Measurements from ENCODE around the gene TPM3. TPM values are rescaled to one million over a fixed set of nuclear protein-coding genes. Genes with fewer than 3 reads are reported as not detected.

TPM3 gene
- total RNA-seq, 1 experiment from 2014 or later, result 681 TPM

DNA sequence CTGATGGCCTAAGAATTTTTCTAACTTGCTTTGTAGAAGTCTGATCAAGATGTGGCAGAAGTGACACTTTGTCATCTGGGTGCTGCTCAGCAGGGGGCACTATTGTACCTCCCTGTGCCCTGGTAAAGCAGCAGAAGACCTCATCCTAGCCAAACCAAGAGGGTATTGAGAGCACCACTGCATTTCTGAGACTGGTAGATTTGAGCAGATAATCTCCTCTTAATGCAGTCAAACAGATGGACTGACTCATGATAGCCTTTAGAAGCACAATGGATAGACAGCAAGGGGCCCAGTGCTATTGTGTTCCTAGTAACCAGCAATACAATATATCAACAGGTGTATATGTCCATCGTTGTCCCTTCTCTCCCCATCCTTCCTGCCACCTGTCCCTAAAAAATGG lies 5.7 kb downstream of the TPM3 start:
- Mint-ChIP-seq H3K9me3 (ENCODE audit: unreplicated experiment) (no peaks in the 10 kb centered on the region), H3K27ac (ENCODE audit: unreplicated experiment) (peak overlapping the region; percentile 81), H3K4me3 (ENCODE audit: unreplicated experiment) (peak overlapping the region; percentile 56), H3K36me3 (ENCODE audit: insufficient read depth, unreplicated experiment) (peaks cover 31% of the 10 kb centered on the region), H3K27me3 (ENCODE audit: insufficient read depth, unreplicated experiment) (no peaks in the 10 kb centered on the region), H3K4me1 (ENCODE audit: low read depth, unreplicated experiment) (peaks cover 33% of the 10 kb centered on the region)
- intact Hi-C loops (cut with micrococcal nuclease; ENCODE audit: unreplicated experiment), result loop anchor here (1.0 kb wide), 5 partner anchors 13 to 149 kb away; partner anchors contain the start of genes HAX1 and UBAP2L
- peak; percentile 73 to 78 for DNase-seq
- Histone ChIP-seq H3K36me3 (ENCODE audit: control insufficient read depth, insufficient read depth, low read length) (0 out of 2 replicates have a peak, but pooled peaks cover 2% of the 10 kb centered on the region), H3K4me1 (peaks cover 34% of the 10 kb centered on the region), H3K9me3 (no peaks in the 10 kb centered on the region), H3K4me3 (ENCODE audit: low read depth, low read length) (no peak overlapping the region), H3K27me3 (replicated peaks; ENCODE audit: control insufficient read depth, insufficient read depth, low read length) (no peaks in the 10 kb centered on the region; the same call in 1 of the 2 replicates)
- no TSS peak for BruUV-seq (replicated peaks)
- POLR2A ChIA-PET, result interaction anchor here (1.0 kb wide), 1 partner anchor 33 kb away, joined by 4 read pairs; no protein-coding TSS in a partner anchor
- CTCF ChIA-PET, result interaction anchor here (0.6 to 1.3 kb wide), 5 partner anchors 13 to 220 kb away, joined by 3 to 5 read pairs (median 3); partner anchors contain the start of gene RPS27
- TF ChIP-seq, protein P1, sequence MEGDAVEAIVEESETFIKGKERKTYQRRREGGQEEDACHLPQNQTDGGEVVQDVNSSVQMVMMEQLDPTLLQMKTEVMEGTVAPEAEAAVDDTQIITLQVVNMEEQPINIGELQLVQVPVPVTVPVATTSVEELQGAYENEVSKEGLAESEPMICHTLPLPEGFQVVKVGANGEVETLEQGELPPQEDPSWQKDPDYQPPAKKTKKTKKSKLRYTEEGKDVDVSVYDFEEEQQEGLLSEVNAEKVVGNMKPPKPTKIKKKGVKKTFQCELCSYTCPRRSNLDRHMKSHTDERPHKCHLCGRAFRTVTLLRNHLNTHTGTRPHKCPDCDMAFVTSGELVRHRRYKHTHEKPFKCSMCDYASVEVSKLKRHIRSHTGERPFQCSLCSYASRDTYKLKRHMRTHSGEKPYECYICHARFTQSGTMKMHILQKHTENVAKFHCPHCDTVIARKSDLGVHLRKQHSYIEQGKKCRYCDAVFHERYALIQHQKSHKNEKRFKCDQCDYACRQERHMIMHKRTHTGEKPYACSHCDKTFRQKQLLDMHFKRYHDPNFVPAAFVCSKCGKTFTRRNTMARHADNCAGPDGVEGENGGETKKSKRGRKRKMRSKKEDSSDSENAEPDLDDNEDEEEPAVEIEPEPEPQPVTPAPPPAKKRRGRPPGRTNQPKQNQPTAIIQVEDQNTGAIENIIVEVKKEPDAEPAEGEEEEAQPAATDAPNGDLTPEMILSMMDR (IDR thresholded peaks at IDR 0.05; ENCODE audit: insufficient read depth in 1 of 2, low read depth in 1 of 2, low read length in 1 of 2, severe bottlenecking in 1 of 2, unreplicated experiment in 1 of 2), result peak; percentile 71 to 81

DNA sequence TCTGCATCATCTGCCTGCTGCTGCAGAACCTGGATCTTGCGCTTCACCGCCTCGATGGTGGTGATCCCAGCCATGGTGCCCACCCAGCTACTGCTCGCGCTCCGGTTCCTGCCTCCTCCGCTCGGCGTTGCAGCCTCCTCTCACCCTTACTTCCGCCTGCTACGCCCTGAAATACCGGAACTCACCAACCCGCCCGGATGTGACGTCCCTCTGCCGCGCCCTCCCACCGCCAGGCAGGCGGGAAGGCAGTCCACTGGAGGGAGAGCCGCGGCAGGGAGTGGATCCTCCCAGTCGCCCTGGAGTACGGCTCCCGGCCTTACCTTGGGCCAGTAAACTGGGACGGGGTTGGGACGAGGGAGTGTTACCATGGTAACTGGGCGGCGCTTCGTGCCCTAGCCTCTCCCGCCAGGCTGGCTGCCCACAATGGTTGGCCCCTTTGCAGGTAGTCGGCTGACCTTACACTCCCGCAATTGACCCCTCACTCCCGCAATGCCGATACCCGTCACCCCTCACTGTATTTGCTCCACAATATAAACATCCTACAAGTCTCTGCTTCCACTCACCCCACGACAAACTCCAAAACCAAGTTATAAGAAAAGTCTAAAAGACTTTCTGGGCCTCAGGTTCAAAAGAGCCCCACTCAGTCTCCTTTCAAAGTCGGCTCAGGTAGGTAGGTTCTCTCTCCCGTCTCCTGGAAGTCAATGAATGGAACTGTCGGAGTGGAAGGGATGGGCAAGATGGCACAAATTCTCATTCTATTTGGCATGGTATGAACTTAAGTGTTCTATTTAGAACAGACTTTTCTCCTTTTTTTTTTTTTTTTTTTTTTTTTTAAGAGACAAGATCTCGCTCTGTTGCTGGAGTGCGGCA lies 8.6 kb downstream of the TPM3 start:
- DNase-seq, result peak; percentile 99
- Mint-ChIP-seq H3K4me3 (ENCODE audit: unreplicated experiment) (peak overlapping the region; percentile 92), H3K27me3 (ENCODE audit: insufficient read depth, unreplicated experiment) (no peaks in the 10 kb centered on the region), H3K4me1 (ENCODE audit: low read depth, unreplicated experiment) (peaks cover 52% of the 10 kb centered on the region), H3K27ac (ENCODE audit: unreplicated experiment) (peak overlapping the region; percentile 96), H3K9me3 (ENCODE audit: unreplicated experiment) (no peaks in the 10 kb centered on the region), H3K36me3 (ENCODE audit: insufficient read depth, unreplicated experiment) (peaks cover 58% of the 10 kb centered on the region)
- Histone ChIP-seq H3K4me3 (ENCODE audit: low read depth, low read length) (peak overlapping the region; percentile 70), H3K4me1 (peaks cover 58% of the 10 kb centered on the region), H3K36me3 (ENCODE audit: control insufficient read depth, insufficient read depth, low read length) (0 out of 2 replicates have a peak, but pooled peaks cover 2% of the 10 kb centered on the region), H3K9me3 (no peaks in the 10 kb centered on the region), H3K27me3 (replicated peaks; ENCODE audit: control insufficient read depth, insufficient read depth, low read length) (no peaks in the 10 kb centered on the region)
- intact Hi-C loops (cut with micrococcal nuclease; ENCODE audit: unreplicated experiment), result no loop called here
- CTCF ChIA-PET, result no interaction called here
- BruUV-seq (replicated peaks), result TSS peak; percentile 76
- POLR2A ChIA-PET, result no interaction called here
- TF ChIP-seq, protein P1 (IDR thresholded peaks at IDR 0.05; ENCODE audit: insufficient read depth in 1 of 2, low read depth in 1 of 2, low read length in 1 of 2, severe bottlenecking in 1 of 2, unreplicated experiment in 1 of 2), result peak in 1 of 2 experiments; percentile 7

DNA sequence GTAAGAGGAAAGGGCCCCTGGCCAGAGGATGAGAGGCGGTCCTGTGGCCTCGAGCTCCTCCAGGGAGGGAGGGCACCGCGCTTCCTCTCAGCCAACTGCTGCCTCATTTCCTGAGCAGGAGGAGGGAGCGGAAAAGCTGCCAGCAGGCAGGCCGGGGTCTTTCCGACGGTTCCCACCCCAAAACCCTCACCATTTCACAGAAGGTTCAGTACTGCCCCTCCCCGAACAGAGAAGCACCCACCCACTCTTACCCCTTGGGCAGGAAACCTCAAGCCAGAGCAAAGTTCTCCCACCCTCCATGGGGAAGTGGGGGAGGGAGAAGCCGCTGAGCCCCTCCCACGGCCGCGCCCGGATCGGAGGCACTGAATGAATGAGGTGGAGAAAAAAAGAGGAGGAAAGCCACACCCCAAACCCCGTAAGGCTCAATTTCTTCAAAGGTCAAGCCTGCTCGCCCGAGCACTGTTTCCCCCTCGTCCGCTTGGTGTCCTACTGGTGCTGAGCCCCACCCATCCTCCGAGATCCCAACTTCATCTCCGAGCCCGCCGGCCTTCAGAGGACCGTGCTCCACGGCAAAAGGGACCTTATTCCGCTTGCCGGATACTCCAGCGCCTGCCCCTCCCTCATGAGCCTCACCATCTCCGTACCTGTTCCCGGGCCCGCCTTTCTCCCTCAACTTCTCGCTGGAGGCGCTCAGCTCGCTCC lies 9.4 kb downstream of the TPM3 start:
- intact Hi-C loops (cut with micrococcal nuclease; ENCODE audit: unreplicated experiment), result loop anchor here (1.0 kb wide), 1 partner anchor 181 kb away; no protein-coding TSS in a partner anchor
- H3K4me3 Mint-ChIP-seq (ENCODE audit: unreplicated experiment), result peak overlapping the region; percentile 92
- peaks cover 56% of the 10 kb centered on the region for H3K4me1 Mint-ChIP-seq (ENCODE audit: low read depth, unreplicated experiment)
- peak overlapping the region; percentile 70 for H3K4me3 ChIP-seq (ENCODE audit: low read depth, low read length)
- no peaks in the 10 kb centered on the region for H3K9me3 Mint-ChIP-seq (ENCODE audit: unreplicated experiment)
- CTCF ChIA-PET, result no interaction called here
- H3K36me3 Mint-ChIP-seq (ENCODE audit: insufficient read depth, unreplicated experiment), result peaks cover 66% of the 10 kb centered on the region
- H3K36me3 ChIP-seq (ENCODE audit: control insufficient read depth, insufficient read depth, low read length), result peaks cover 3% of the 10 kb centered on the region; the same call in 1 of the 2 replicates
- POLR2A ChIA-PET, result interaction anchor here (0.9 kb wide), 1 partner anchor 192 kb away, joined by 6 read pairs; the partner anchor contains the start of gene RPS27
- no peaks in the 10 kb centered on the region for H3K9me3 ChIP-seq
- H3K27me3 Mint-ChIP-seq (ENCODE audit: insufficient read depth, unreplicated experiment), result no peaks in the 10 kb centered on the region
- DNase-seq, result peak; percentile 76 to 84
- H3K27me3 ChIP-seq (replicated peaks; ENCODE audit: control insufficient read depth, insufficient read depth, low read length), result no peaks in the 10 kb centered on the region
- TF ChIP-seq, protein P1 (IDR thresholded peaks at IDR 0.05; ENCODE audit: insufficient read depth in 1 of 2, low read depth in 1 of 2, low read length in 1 of 2, severe bottlenecking in 1 of 2, unreplicated experiment in 1 of 2), result peak in 1 of 2 experiments; percentile 14
- peaks cover 59% of the 10 kb centered on the region for H3K4me1 ChIP-seq
- no TSS peak for BruUV-seq (replicated peaks)
- H3K27ac Mint-ChIP-seq (ENCODE audit: unreplicated experiment), result peak overlapping the region; percentile 96
